GM19455 (cell line): Measurements from ENCODE around the gene SAMD9.
"Not testable (repeated sequence)": the region's sequence is repeated elsewhere in the genome, so short reads cannot be mapped to it uniquely, and the experiment has no call there.

Experiments used
- ATAC-seq: cut with Tn5 transposase; IDR thresholded peaks from one replicate; pipeline ENCODE4 v1.9.1; 2021; ENCODE audit not compliant: unreplicated experiment

The SAMD9 gene

GRCh38 chr7:93120592-93121549, 3.1 kb upstream of the SAMD9 start:
- no peak for ATAC-seq

GRCh38 chr7:93119191-93119905, 1.6 kb upstream of the SAMD9 start:
- ATAC-seq: no peak

- ATAC-seq: no peak
Observed at GRCh38 chr7:93117327-93117726, 452 bp downstream of the SAMD9 start.

- no peak for ATAC-seq
Observed at GRCh38 chr7:93115796-93116195, 2.0 kb downstream of the SAMD9 start.

- ATAC-seq: no peak
Observed at GRCh38 chr7:93108003-93108402, 9.8 kb downstream of the SAMD9 start.

GRCh38 chr7:93097388-93097787, 20.4 kb downstream of the SAMD9 start:
- ATAC-seq: no peak

GRCh38 chr7:93092757-93093370, 24.9 kb downstream of the SAMD9 start:
- no peak for ATAC-seq

GRCh38 chr7:93073357-93073756, 44.4 kb downstream of the SAMD9 start:
- not testable (repeated sequence) for ATAC-seq

GRCh38 chr7:93062599-93062998, 55.2 kb downstream of the SAMD9 start:
- no peak for ATAC-seq

GRCh38 chr7:93060865-93061264, 56.9 kb downstream of the SAMD9 start:
- no peak for ATAC-seq

- ATAC-seq: no peak
Observed at GRCh38 chr7:93060025-93060424, 57.8 kb downstream of the SAMD9 start.

GRCh38 chr7:93056621-93057020, 61.2 kb downstream of the SAMD9 start:
- not testable (repeated sequence) for ATAC-seq

GRCh38 chr7:93055543-93056107, 62.2 kb downstream of the SAMD9 start:
- ATAC-seq: peak; percentile 72

GRCh38 chr7:93054975-93055374, 62.8 kb downstream of the SAMD9 start:
- ATAC-seq: no peak

GRCh38 chr7:93053949-93054943, 63.5 kb downstream of the SAMD9 start:
- ATAC-seq: no peak

GRCh38 chr7:93053209-93053948, 64.4 kb downstream of the SAMD9 start:
- ATAC-seq: no peak

GRCh38 chr7:93051660-93052059, 66.1 kb downstream of the SAMD9 start:
- no peak for ATAC-seq
